ENCODE results near the gene SYT15.

SYT15 gene

DNA sequence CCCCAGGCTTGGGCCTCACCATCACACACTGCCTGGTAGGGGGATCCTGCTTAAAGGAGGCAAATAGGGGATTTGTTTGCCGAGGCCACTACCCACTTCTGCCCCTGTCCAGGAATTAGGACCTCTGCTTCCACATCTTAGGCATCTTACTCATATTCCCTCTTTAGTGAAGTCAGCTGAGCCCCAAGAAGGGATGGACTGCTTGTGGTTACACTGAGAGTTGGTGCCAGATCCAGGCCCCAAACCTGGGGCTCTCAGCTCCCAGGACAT lies 20.9 kb upstream of the SYT15 start:
- H3K4me3 ChIP-seq (ENCODE audit: low read depth, low read length): no peak overlapping the region
- TF ChIP-seq POLR2A (IDR thresholded peaks at IDR 0.05; ENCODE audit: extremely low read depth, insufficient read length): no peak
- TF ChIP-seq, protein P1, sequence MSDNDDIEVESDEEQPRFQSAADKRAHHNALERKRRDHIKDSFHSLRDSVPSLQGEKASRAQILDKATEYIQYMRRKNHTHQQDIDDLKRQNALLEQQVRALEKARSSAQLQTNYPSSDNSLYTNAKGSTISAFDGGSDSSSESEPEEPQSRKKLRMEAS (IDR thresholded peaks at IDR 0.05; ENCODE audit: low read depth, low read length): no peak
- TF ChIP-seq, protein P2, sequence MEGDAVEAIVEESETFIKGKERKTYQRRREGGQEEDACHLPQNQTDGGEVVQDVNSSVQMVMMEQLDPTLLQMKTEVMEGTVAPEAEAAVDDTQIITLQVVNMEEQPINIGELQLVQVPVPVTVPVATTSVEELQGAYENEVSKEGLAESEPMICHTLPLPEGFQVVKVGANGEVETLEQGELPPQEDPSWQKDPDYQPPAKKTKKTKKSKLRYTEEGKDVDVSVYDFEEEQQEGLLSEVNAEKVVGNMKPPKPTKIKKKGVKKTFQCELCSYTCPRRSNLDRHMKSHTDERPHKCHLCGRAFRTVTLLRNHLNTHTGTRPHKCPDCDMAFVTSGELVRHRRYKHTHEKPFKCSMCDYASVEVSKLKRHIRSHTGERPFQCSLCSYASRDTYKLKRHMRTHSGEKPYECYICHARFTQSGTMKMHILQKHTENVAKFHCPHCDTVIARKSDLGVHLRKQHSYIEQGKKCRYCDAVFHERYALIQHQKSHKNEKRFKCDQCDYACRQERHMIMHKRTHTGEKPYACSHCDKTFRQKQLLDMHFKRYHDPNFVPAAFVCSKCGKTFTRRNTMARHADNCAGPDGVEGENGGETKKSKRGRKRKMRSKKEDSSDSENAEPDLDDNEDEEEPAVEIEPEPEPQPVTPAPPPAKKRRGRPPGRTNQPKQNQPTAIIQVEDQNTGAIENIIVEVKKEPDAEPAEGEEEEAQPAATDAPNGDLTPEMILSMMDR (IDR thresholded peaks at IDR 0.05; ENCODE audit: low read depth, low read length): no peak
- TF ChIP-seq MYC (IDR thresholded peaks at IDR 0.05; ENCODE audit: low read depth, low read length): no peak
- DNase-seq (ENCODE audit: low read depth): no peak

DNA sequence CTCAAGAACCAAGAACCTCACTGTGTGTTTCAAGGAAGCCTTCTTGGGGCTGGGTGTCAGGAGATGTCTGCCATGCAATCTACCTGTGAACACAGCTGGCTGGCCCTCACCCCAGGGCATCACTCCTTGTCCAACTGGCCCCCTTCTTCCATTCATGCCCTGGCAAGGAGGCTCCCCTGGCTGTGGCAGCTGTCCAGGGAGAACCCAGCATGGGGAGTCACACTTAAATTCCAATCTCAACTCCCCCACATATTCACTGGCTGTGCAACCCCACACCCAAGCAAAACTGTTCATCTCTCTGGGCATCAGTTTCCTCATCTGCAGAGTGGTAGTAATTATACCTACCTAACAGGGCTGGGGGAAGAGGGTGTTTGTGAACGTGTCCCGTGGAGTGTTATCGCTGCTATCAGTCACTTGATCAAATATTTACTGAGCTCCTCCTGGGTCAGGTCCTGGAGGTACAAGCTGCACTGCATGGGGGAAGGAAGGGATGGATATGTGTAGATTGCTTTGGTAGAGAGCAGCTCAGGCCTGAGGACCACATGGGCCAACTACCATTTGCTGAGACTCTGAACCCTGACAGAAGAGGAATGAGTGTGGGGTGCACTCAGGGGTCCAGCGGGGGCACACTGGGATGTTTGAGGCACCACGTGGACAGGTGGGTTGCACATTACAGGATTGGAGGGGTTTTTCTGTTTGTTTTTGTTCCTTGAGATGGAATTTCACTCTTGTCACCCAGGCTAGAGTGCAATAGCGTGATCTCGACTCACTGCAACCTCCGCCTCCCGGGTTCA lies 20.3 kb upstream of the SYT15 start:
- TF ChIP-seq, protein P2 (IDR thresholded peaks at IDR 0.05; ENCODE audit: low read depth, low read length): no peak
- TF ChIP-seq MYC (IDR thresholded peaks at IDR 0.05; ENCODE audit: low read depth, low read length) (no peak), POLR2A (IDR thresholded peaks at IDR 0.05; ENCODE audit: extremely low read depth, insufficient read length) (no peak)
- TF ChIP-seq, protein P1 (IDR thresholded peaks at IDR 0.05; ENCODE audit: low read depth, low read length): no peak; the same call in 1 of the 2 replicates
- no peak overlapping the region for H3K4me3 ChIP-seq (ENCODE audit: low read depth, low read length)
- DNase-seq (ENCODE audit: low read depth): no peak

DNA sequence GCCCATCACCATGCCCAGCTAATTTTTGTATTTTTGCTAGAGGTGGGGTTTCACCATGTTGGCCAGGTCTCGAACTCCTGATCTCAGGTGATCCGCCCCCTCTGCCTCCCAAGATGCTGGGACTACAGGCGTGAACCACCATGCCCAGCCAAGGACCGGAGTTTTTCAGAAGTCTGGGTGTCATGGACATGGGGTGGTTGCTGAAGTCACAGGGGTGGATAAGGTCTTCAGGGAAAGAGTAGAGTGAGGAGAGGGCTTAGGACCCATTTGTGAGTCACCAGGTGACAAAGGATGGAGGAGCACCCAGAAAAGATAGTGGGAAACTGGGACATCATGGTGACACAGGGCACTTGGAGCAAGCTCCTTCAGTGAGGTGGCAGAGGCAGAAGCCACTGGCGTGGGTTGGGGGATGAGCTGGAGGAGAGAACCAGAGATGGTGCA lies 19.7 kb upstream of the SYT15 start:
- no peak for DNase-seq (ENCODE audit: low read depth)
- TF ChIP-seq, protein P1 (IDR thresholded peaks at IDR 0.05; ENCODE audit: low read depth, low read length): no peak
- TF ChIP-seq POLR2A (IDR thresholded peaks at IDR 0.05; ENCODE audit: extremely low read depth, insufficient read length) (no peak), MYC (IDR thresholded peaks at IDR 0.05; ENCODE audit: low read depth, low read length) (no peak)
- TF ChIP-seq, protein P2 (IDR thresholded peaks at IDR 0.05; ENCODE audit: low read depth, low read length): no peak
- no peak overlapping the region for H3K4me3 ChIP-seq (ENCODE audit: low read depth, low read length)

DNA sequence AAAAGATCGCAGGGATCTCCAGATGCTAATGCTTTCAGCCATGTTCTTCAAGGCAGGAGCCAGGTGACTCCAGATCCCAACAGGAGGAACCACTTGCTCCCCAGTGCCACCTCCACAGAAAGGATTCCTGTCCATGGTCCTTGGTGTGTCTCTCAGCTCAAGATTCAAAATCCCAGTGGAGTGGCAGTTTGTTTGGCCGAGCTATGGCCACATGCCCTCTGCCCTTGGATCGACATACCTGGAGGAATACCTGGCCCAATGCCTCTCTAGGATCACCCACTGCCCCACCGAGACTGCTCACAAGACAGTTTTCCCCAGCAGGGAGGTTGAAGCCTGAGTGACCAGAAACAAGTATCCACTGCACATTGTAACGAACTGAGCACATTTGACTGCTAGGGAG lies 18.5 kb upstream of the SYT15 start:
- DNase-seq (ENCODE audit: low read depth): no peak
- TF ChIP-seq MYC (IDR thresholded peaks at IDR 0.05; ENCODE audit: low read depth, low read length) (no peak), POLR2A (IDR thresholded peaks at IDR 0.05; ENCODE audit: extremely low read depth, insufficient read length) (no peak)
- TF ChIP-seq, protein P1 (IDR thresholded peaks at IDR 0.05; ENCODE audit: low read depth, low read length): no peak
- TF ChIP-seq, protein P2 (IDR thresholded peaks at IDR 0.05; ENCODE audit: low read depth, low read length): no peak
- H3K4me3 ChIP-seq (ENCODE audit: low read depth, low read length): no peak overlapping the region

DNA sequence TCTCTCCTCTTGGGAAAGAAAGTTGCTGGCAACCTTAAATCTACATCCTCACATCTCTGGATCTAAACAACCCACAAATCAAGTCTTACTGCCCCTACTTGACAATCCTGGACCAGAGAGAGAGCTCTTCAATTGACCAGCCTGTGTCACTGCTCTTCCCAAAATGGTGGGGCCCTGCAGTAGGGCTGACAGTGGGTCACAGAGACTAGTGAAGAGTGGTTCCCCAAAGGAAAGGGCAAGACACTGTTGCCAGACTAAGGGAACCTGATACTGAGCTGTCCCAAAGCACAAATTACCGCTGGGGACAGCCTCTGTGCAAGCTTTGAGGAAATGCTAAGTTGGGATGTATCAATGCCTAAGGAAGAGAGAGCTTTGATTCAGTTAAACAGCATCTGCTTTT lies 18.0 kb upstream of the SYT15 start:
- no peak for TF ChIP-seq POLR2A (IDR thresholded peaks at IDR 0.05; ENCODE audit: extremely low read depth, insufficient read length)
- TF ChIP-seq, protein P1 (IDR thresholded peaks at IDR 0.05; ENCODE audit: low read depth, low read length): no peak
- TF ChIP-seq MYC (IDR thresholded peaks at IDR 0.05; ENCODE audit: low read depth, low read length): no peak
- TF ChIP-seq, protein P2 (IDR thresholded peaks at IDR 0.05; ENCODE audit: low read depth, low read length): no peak
- no peak for DNase-seq (ENCODE audit: low read depth)
- no peak overlapping the region for H3K4me3 ChIP-seq (ENCODE audit: low read depth, low read length)

Measured in NB4 (cell line).